BLaER1 treated with 17β-estradiol and CSF1 and Interleukin-3, amounts not matched to agents 10 nM and 100 nM (cell line): ENCODE results near the gene C2CD2.

Experiments used
- H3K27ac ChIP-seq, 11 experiments: shearing (Covaris generic); formaldehyde crosslinking; 2 replicates each; pipeline ENCODE4 v1.8.1; 2022
- H3K27me3 ChIP-seq, 11 experiments: shearing (Covaris generic); formaldehyde crosslinking; 2 replicates each; pipeline ENCODE4 v1.8.1; 2022
- H3K36me3 ChIP-seq, 11 experiments: shearing (Covaris generic); formaldehyde crosslinking; 2 replicates each; pipeline ENCODE4 v1.8.1; 2022
- H3K4me1 ChIP-seq, 10 experiments: shearing (Covaris generic); formaldehyde crosslinking; 2 replicates each; pipeline ENCODE4 v1.8.1; 2022
- H3K4me2 ChIP-seq, 11 experiments: shearing (Covaris generic); formaldehyde crosslinking; 2 replicates each; pipeline ENCODE4 v1.8.1; 2022
- H3K4me3 ChIP-seq, 10 experiments: shearing (Covaris generic); formaldehyde crosslinking; 2 replicates each; pipeline ENCODE4 v1.8.1; 2022
- H3K9ac ChIP-seq, 11 experiments: shearing (Covaris generic); formaldehyde crosslinking; 2 replicates each; pipeline ENCODE4 v1.8.1; 2022
- H3K9me3 ChIP-seq, 11 experiments: shearing (Covaris generic); formaldehyde crosslinking; replicated peaks in 1 of 11; 2 replicates each; pipeline ENCODE4 v1.8.1; 2022
- H4K20me1 ChIP-seq, 11 experiments: shearing (Covaris generic); formaldehyde crosslinking; 2 replicates each; pipeline ENCODE4 v1.8.1; 2022
- Cebpa-rat ChIP-seq, 11 experiments: shearing (Covaris generic); IDR thresholded peaks; 2 replicates each; pipeline ENCODE4 v1.8.1; 2022

C2CD2 gene

DNA sequence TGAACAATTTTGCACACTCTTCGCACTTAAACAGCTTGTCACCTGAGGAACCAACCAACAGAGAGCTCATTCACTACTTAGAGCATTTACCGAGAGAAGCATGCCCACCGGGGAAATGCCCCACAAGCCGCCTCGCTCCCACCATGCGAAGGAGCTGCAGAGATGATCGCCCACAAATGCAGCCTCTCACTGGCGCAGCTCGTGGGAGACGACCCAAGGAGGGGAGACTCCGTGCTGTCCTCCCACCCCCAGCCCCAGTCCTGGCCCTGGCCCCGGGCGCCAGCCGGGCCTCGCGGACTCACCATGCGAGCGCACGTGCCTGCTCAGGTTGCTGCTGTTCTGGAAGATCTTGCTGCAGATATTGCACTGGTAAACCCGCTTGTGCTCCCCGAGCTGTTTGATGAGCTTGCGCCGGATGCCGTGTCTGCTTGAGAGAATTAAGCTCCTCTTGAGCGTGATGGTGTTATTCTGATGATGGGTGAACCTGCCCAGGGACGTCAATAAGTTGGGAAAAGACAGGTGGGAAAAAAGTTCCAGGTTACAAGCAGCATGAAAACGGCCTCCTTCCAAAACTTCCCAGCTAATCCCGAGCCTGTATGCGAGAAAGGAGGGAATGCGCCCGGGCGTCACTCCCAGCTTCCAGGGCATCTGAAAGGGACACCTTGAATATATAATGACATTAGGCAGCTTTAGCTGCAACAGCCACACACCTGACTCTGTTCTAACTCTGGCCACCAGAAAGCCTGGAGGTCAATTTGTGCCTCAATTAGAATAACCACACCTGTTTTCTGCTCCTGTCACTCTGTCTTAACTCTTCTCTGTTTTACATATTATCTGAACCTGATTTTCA is 117.4 kb downstream of the C2CD2 start:
- TF ChIP-seq Cebpa-rat (IDR thresholded peaks at IDR 0.05) = no peak
- Histone ChIP-seq H3K36me3 (peaks cover 38 to 86% (median 69%) of the 10 kb centered on the region in 11 experiments), H3K9me3 (peaks cover 10 to 15% (median 13%) of the 10 kb centered on the region in 11 experiments), H3K27ac (no peak overlapping the region), H3K4me1 (peaks cover 0 to 70% (median 46%) of the 10 kb centered on the region in 10 experiments; a peak in 17 of 20 replicates), H3K4me3 (no peak overlapping the region), H3K27me3 (no peaks in the 10 kb centered on the region), H3K9ac (no peak overlapping the region), H4K20me1 (peaks cover 0 to 14% (median 0%) of the 10 kb centered on the region in 11 experiments; a peak in 5 of 22 replicates), H3K4me2 (peak overlapping the region in 7 of 11 experiments; percentile 10 to 91 (median 77); a peak in 12 of 22 replicates)

DNA sequence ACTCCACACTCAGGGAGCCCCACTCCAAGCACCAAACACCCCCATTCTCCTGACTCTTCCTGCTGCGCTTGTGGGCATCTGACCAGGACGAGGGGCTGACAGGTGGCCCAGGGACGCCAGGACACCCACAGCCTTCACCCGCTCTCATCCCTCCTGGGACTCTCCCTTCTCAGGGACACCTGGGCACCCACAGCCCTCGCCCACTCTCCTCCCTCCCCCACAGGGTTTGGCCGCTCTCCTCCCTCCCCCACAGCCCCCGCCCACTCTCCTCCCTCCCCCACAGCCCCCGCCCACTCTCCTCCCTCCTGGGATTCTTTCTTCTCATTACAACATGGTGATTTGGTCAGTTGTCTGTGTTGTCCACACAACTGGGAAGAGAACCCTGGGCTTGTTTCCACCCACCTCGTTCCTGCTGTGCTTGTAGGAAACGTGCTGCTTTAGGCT is 118.1 kb downstream of the C2CD2 start:
- no peak overlapping the region for H3K4me3 ChIP-seq
- H4K20me1 ChIP-seq = peaks cover 0 to 14% (median 0%) of the 10 kb centered on the region in 11 experiments; a peak in 5 of 22 replicates
- no peak overlapping the region for H3K27ac ChIP-seq
- H3K4me2 ChIP-seq = peak overlapping the region in 7 of 11 experiments; percentile 10 to 91 (median 77); a peak in 9 of 22 replicates
- no peak for TF ChIP-seq Cebpa-rat (IDR thresholded peaks at IDR 0.05)
- peaks cover 3 to 8% (median 6%) of the 10 kb centered on the region in 11 experiments; a peak in 21 of 22 replicates for H3K9me3 ChIP-seq
- H3K27me3 ChIP-seq = no peaks in the 10 kb centered on the region
- peaks cover 0 to 75% (median 46%) of the 10 kb centered on the region in 10 experiments; a peak in 17 of 20 replicates for H3K4me1 ChIP-seq
- no peak overlapping the region for H3K9ac ChIP-seq
- H3K36me3 ChIP-seq = peaks cover 33 to 86% (median 65%) of the 10 kb centered on the region in 11 experiments
